A673 (cell line): ENCODE results near the gene LTO1. TPM values are rescaled to one million over a fixed set of nuclear protein-coding genes. Genes with fewer than 3 reads are reported as not detected.

Experiments used
- BruUV-seq: library from RNA; stranded (reverse); fragments of 400-500 nt; replicated peaks from 2 replicates; lab custom pipeline; 2021; lab: Mats Ljungman, UMichigan
- CTCF ChIA-PET: fragments of 300-600 bp; sonication (Branson Sonifier 250); formaldehyde crosslinking; loops from one replicate; lab custom pipeline; 2022; ENCODE audit warnings: antibody characterized with exemption; lab: Charles Lee
- POLR2A ChIA-PET: fragments of 300-600 bp; sonication (Branson Sonifier 250); formaldehyde crosslinking; loops from one replicate; lab custom pipeline; 2022; ENCODE audit warnings: antibody characterized with exemption; ENCODE audit not compliant: low non-redundant PET; lab: Charles Lee
- DNase-seq: peaks from one replicate; pipeline ENCODE4 v3.0.0-alpha.2; 2015; ENCODE audit warnings: low spot score
- H3K27ac ChIP-seq: fragments of 200-600 bp; sonication (generic); 2 replicates; pipeline ENCODE4 v1.5.1; 2016; ENCODE audit warnings: mixed run types, low read depth, mild to moderate bottlenecking, mixed read lengths, antibody characterized with exemption, low read length; ENCODE audit not compliant: poor library complexity, severe bottlenecking
- H3K27me3 ChIP-seq: fragments of 200-600 bp; sonication (generic); replicated peaks from 2 replicates; pipeline ENCODE4 v1.6.1; 2017; ENCODE audit warnings: mixed run types, low read depth, mild to moderate bottlenecking, mixed read lengths, antibody characterized with exemption, low read length; ENCODE audit not compliant: insufficient read depth, poor library complexity
- H3K36me3 ChIP-seq: fragments of 200-600 bp; sonication (generic); 2 replicates; pipeline ENCODE4 v1.6.1; 2016; ENCODE audit warnings: mixed run types, mild to moderate bottlenecking, mixed read lengths, antibody characterized with exemption, low read length; ENCODE audit not compliant: insufficient read depth, poor library complexity, severe bottlenecking
- H3K4me1 ChIP-seq: fragments of 200-600 bp; sonication (generic); 2 replicates; pipeline ENCODE4 v1.6.1; 2017; ENCODE audit warnings: mixed run types, mild to moderate bottlenecking, mixed read lengths, antibody characterized with exemption, low read length; ENCODE audit not compliant: insufficient read depth, poor library complexity, severe bottlenecking
- H3K4me3 ChIP-seq: fragments of 200-600 bp; sonication (generic); 2 replicates; pipeline ENCODE4 v1.5.1; 2016; ENCODE audit warnings: low read depth, mixed run types, mild to moderate bottlenecking, mixed read lengths, low read length; ENCODE audit not compliant: poor library complexity, severe bottlenecking
- H3K9me3 ChIP-seq: fragments of 200-600 bp; sonication (generic); 2 replicates; pipeline ENCODE4 v1.6.1; 2016; ENCODE audit warnings: mixed run types, low read depth, mild to moderate bottlenecking, mixed read lengths, antibody characterized with exemption, low read length; ENCODE audit not compliant: poor library complexity, severe bottlenecking
- EZH2 ChIP-seq: fragments of 200-600 bp; sonication (generic); IDR thresholded peaks from 2 replicates; pipeline ENCODE4 v1.6.1; 2017; ENCODE audit warnings: borderline replicate concordance, low read depth, mild to moderate bottlenecking, mixed read lengths, antibody characterized with exemption, low read length; ENCODE audit not compliant: poor library complexity, severe bottlenecking
- intact Hi-C: fragments of 100-400 bp; cut with micrococcal nuclease; formaldehyde crosslinking; loops from one replicate; pipeline ENCODE4 v1.10.0; 2022; ENCODE audit not compliant: unreplicated experiment
- total RNA-seq: library from RNA; stranded (reverse); gene quantifications from 2 replicates; pipeline ENCODE4 v1.2.3, GENCODE V29; 2021
- TF ChIP-seq, protein P1 (sequence below): fragments of 300-800, 200-600 bp; sonication (generic); conservative IDR thresholded peaks from 2 replicates; pipeline ENCODE4 v1.5.1; 2017; ENCODE audit warnings: low read depth, mild to moderate bottlenecking, antibody characterized with exemption, low read length, moderate library complexity, mixed read lengths

The LTO1 gene
- total RNA-seq, 1 experiment from 2014 or later, result 56.0 TPM

DNA sequence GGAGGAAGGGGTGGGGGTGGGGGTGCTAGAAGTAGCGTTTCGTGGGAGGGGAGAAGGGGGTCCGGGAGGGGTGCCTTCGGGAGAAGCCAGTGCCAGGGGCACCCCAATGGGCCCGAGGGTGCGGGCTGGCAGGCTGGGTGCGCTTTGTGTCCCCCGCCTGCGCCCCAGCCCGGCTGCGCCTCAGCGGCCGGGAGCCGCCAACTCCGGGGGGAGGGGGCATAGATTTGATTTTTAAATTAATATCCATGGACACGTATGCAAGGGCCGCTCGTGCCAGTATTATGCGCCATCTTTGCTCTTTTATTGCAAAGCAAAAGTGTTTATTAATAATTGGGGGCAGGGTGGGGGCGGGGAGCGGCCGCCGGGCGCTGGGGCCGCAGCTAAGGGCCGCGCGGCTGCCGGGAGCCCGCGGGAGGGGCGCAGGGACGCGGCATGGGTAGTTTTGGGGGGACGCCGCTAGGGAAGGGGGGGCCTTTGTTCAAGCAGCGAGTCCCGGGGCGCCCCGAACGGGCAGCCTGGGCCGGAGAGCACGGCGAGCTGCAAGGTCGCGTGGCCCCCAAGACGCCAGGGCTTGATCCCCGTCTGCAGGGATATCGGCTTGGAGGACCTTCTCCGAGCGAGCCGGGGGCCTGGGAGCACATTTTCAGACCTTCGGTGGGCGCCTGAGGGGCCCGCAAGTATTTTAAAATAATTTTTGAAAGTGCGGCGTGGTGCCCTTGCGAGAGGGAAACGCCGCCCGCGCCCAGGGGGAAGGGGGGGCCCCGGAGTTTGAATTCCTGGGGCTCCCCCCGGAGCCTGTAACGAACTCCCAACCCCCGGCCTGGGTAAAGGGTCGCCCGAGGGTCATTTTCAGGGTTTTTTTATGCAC lies 33.2 kb downstream of the LTO1 start:
- ChIA-PET POLR2A (interaction anchor here (0.6 to 0.8 kb wide), 4 partner anchors 14 to 540 kb away, joined by 3 to 8 read pairs (median 4); no protein-coding TSS in a partner anchor), CTCF (interaction anchor here (0.7 kb wide), 1 partner anchor 226 kb away, joined by 6 read pairs; no protein-coding TSS in a partner anchor)
- peak overlapping the region; percentile 99 for H3K27ac ChIP-seq
- no peaks in the 10 kb centered on the region for H3K27me3 ChIP-seq
- H3K36me3 ChIP-seq, result peaks cover 49% of the 10 kb centered on the region
- intact Hi-C loops, result no loop called here
- no TSS peak for BruUV-seq
- TF ChIP-seq EZH2, result no peak
- TF ChIP-seq, protein P1, sequence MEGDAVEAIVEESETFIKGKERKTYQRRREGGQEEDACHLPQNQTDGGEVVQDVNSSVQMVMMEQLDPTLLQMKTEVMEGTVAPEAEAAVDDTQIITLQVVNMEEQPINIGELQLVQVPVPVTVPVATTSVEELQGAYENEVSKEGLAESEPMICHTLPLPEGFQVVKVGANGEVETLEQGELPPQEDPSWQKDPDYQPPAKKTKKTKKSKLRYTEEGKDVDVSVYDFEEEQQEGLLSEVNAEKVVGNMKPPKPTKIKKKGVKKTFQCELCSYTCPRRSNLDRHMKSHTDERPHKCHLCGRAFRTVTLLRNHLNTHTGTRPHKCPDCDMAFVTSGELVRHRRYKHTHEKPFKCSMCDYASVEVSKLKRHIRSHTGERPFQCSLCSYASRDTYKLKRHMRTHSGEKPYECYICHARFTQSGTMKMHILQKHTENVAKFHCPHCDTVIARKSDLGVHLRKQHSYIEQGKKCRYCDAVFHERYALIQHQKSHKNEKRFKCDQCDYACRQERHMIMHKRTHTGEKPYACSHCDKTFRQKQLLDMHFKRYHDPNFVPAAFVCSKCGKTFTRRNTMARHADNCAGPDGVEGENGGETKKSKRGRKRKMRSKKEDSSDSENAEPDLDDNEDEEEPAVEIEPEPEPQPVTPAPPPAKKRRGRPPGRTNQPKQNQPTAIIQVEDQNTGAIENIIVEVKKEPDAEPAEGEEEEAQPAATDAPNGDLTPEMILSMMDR, result no peak
- H3K9me3 ChIP-seq, result no peaks in the 10 kb centered on the region
- peak overlapping the region; percentile 86 for H3K4me3 ChIP-seq
- peak; percentile 61 for DNase-seq
- peaks cover 29% of the 10 kb centered on the region for H3K4me1 ChIP-seq

DNA sequence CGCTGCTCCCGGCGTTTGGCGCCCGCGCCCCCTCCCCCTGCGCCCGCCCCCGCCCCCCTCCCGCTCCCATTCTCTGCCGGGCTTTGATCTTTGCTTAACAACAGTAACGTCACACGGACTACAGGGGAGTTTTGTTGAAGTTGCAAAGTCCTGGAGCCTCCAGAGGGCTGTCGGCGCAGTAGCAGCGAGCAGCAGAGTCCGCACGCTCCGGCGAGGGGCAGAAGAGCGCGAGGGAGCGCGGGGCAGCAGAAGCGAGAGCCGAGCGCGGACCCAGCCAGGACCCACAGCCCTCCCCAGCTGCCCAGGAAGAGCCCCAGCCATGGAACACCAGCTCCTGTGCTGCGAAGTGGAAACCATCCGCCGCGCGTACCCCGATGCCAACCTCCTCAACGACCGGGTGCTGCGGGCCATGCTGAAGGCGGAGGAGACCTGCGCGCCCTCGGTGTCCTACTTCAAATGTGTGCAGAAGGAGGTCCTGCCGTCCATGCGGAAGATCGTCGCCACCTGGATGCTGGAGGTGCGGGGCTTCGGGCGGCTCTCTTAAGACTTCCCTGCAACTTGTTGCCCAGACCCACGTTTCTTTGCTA lies 34.1 kb downstream of the LTO1 start, which contains the start of gene CCND1:
Gene CCND1, plus strand, starts transcription at position 162 of the 587 bp plus-strand sequence. Its CDS starts 158 bp downstream, at position 320.
- Histone ChIP-seq H3K36me3 (peaks cover 41% of the 10 kb centered on the region), H3K27ac (peak within 1 kb of the TSS; percentile 99), H3K9me3 (no peaks in the 10 kb centered on the region), H3K4me1 (peaks cover 29% of the 10 kb centered on the region), H3K27me3 (no peaks in the 10 kb centered on the region), H3K4me3 (peak within 1 kb of the TSS; percentile 86)
- CTCF ChIA-PET, result no interaction called here
- POLR2A ChIA-PET, result no interaction called here
- intact Hi-C loops, result no loop called here
- BruUV-seq, result TSS peak; percentile 45
- TF ChIP-seq, protein P1, result 0 out of 2 replicates have a peak, but pooled peaks have one; percentile 12
- no peak for TF ChIP-seq EZH2
- DNase-seq, result peak; percentile 98

DNA sequence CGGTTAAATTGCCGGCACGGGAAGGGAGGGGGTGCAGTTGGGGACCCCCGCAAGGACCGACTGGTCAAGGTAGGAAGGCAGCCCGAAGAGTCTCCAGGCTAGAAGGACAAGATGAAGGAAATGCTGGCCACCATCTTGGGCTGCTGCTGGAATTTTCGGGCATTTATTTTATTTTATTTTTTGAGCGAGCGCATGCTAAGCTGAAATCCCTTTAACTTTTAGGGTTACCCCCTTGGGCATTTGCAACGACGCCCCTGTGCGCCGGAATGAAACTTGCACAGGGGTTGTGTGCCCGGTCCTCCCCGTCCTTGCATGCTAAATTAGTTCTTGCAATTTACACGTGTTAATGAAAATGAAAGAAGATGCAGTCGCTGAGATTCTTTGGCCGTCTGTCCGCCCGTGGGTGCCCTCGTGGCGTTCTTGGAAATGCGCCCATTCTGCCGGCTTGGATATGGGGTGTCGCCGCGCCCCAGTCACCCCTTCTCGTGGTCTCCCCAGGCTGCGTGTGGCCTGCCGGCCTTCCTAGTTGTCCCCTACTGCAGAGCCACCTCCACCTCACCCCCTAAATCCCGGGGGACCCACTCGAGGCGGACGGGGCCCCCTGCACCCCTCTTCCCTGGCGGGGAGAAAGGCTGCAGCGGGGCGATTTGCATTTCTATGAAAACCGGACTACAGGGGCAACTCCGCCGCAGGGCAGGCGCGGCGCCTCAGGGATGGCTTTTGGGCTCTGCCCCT lies 34.7 kb downstream of the LTO1 start:
- H3K4me3 ChIP-seq, result peak overlapping the region; percentile 86
- DNase-seq, result peak; percentile 80
- TF ChIP-seq EZH2, result no peak
- CTCF ChIA-PET, result no interaction called here
- no peaks in the 10 kb centered on the region for H3K27me3 ChIP-seq
- POLR2A ChIA-PET, result no interaction called here
- H3K36me3 ChIP-seq, result peaks cover 34% of the 10 kb centered on the region
- intact Hi-C loops, result no loop called here
- peaks cover 32% of the 10 kb centered on the region for H3K4me1 ChIP-seq
- BruUV-seq, result TSS peak; percentile 54
- H3K9me3 ChIP-seq, result no peaks in the 10 kb centered on the region
- H3K27ac ChIP-seq, result peak overlapping the region; percentile 99
